ENCODE measurements around the gene UBL3. TPM values are rescaled to one million over a fixed set of nuclear protein-coding genes. Genes with fewer than 3 reads are reported as not detected.
A peak's percentile ranks its signal among the peaks of the same experiment; 100 is the strongest.

UBL3 gene
- total and polyA plus RNA-seq, 4 donors, result 37.5 to 200 (median 142) TPM

- Histone ChIP-seq H3K27ac (ENCODE audit: low read depth, low read length) (no peak overlapping the region), H3K4me3 (ENCODE audit: low read depth, low read length) (no peak overlapping the region), H3K36me3 (ENCODE audit: control insufficient read depth, insufficient read depth, low read length) (no peaks in the 10 kb centered on the region), H3K9me3 (ENCODE audit: control insufficient read depth, insufficient read depth, low read length) (peaks cover 2% of the 10 kb centered on the region), H3K27me3 (ENCODE audit: control insufficient read depth, insufficient read depth, low read length) (no peaks in the 10 kb centered on the region), H3K4me1 (ENCODE audit: control insufficient read depth, insufficient read depth, low read length) (peaks cover 14% of the 10 kb centered on the region)
- no CpG with 5 or more reads among the region's 3 CpGs for WGBS (ENCODE audit: insufficient coverage)
- DNase-seq (ENCODE audit: low read depth in 4 of 6, low spot score in 6 of 6), result no peak
Observed at GRCh38 chr13:29803221-29803620, 47.2 kb downstream of the UBL3 start.

GRCh38 chr13:29802621-29803020 lies 47.8 kb downstream of the UBL3 start:
- no peak for DNase-seq (ENCODE audit: low read depth in 4 of 6, low spot score in 6 of 6)
- Histone ChIP-seq H3K27me3 (ENCODE audit: control insufficient read depth, insufficient read depth, low read length) (no peaks in the 10 kb centered on the region), H3K4me1 (ENCODE audit: control insufficient read depth, insufficient read depth, low read length) (peaks cover 14% of the 10 kb centered on the region), H3K27ac (ENCODE audit: low read depth, low read length) (no peak overlapping the region), H3K4me3 (ENCODE audit: low read depth, low read length) (no peak overlapping the region), H3K36me3 (ENCODE audit: control insufficient read depth, insufficient read depth, low read length) (no peaks in the 10 kb centered on the region), H3K9me3 (ENCODE audit: control insufficient read depth, insufficient read depth, low read length) (peaks cover 2% of the 10 kb centered on the region)
- WGBS (ENCODE audit: insufficient coverage), result no CpG with 5 or more reads among the region's 1 CpG

GRCh38 chr13:29801737-29802305 lies 48.6 kb downstream of the UBL3 start:
- WGBS (ENCODE audit: insufficient coverage), result no CpG with 5 or more reads among the region's 4 CpGs
- H3K36me3 ChIP-seq (ENCODE audit: control insufficient read depth, insufficient read depth, low read length), result no peaks in the 10 kb centered on the region
- no peaks in the 10 kb centered on the region for H3K27me3 ChIP-seq (ENCODE audit: control insufficient read depth, insufficient read depth, low read length)
- H3K4me3 ChIP-seq (ENCODE audit: low read depth, low read length), result no peak overlapping the region
- DNase-seq (ENCODE audit: low read depth in 4 of 6, low spot score in 6 of 6), result no peak
- H3K9me3 ChIP-seq (ENCODE audit: control insufficient read depth, insufficient read depth, low read length), result peaks cover 2% of the 10 kb centered on the region
- H3K27ac ChIP-seq (ENCODE audit: low read depth, low read length), result no peak overlapping the region
- H3K4me1 ChIP-seq (ENCODE audit: control insufficient read depth, insufficient read depth, low read length), result peaks cover 14% of the 10 kb centered on the region

- no peak for DNase-seq (ENCODE audit: low read depth in 4 of 6, low spot score in 6 of 6)
- H3K4me3 ChIP-seq (ENCODE audit: low read depth, low read length), result no peak overlapping the region
- 56% methylated on average over 3 of the region's 4 CpGs for whole genome bisulfite sequencing (ENCODE audit: insufficient coverage)
- H3K27me3 ChIP-seq (ENCODE audit: control insufficient read depth, insufficient read depth, low read length), result no peaks in the 10 kb centered on the region
- peaks cover 2% of the 10 kb centered on the region for H3K9me3 ChIP-seq (ENCODE audit: control insufficient read depth, insufficient read depth, low read length)
- no peaks in the 10 kb centered on the region for H3K36me3 ChIP-seq (ENCODE audit: control insufficient read depth, insufficient read depth, low read length)
- peaks cover 14% of the 10 kb centered on the region for H3K4me1 ChIP-seq (ENCODE audit: control insufficient read depth, insufficient read depth, low read length)
- H3K27ac ChIP-seq (ENCODE audit: low read depth, low read length), result no peak overlapping the region
Observed at GRCh38 chr13:29801102-29801501, 49.3 kb downstream of the UBL3 start.

GRCh38 chr13:29800687-29801086 lies 49.7 kb downstream of the UBL3 start:
- Histone ChIP-seq H3K4me1 (ENCODE audit: control insufficient read depth, insufficient read depth, low read length) (peaks cover 14% of the 10 kb centered on the region), H3K27ac (ENCODE audit: low read depth, low read length) (no peak overlapping the region), H3K36me3 (ENCODE audit: control insufficient read depth, insufficient read depth, low read length) (no peaks in the 10 kb centered on the region), H3K4me3 (ENCODE audit: low read depth, low read length) (no peak overlapping the region), H3K9me3 (ENCODE audit: control insufficient read depth, insufficient read depth, low read length) (peaks cover 2% of the 10 kb centered on the region), H3K27me3 (ENCODE audit: control insufficient read depth, insufficient read depth, low read length) (no peaks in the 10 kb centered on the region)
- no peak for DNase-seq (ENCODE audit: low read depth in 4 of 6, low spot score in 6 of 6)
- 73% methylated on average over 4 of the region's 6 CpGs for WGBS (ENCODE audit: insufficient coverage)

GRCh38 chr13:29799041-29799440 lies 51.4 kb downstream of the UBL3 start:
- peaks cover 14% of the 10 kb centered on the region for H3K4me1 ChIP-seq (ENCODE audit: control insufficient read depth, insufficient read depth, low read length)
- H3K27ac ChIP-seq (ENCODE audit: low read depth, low read length), result no peak overlapping the region
- no peak overlapping the region for H3K4me3 ChIP-seq (ENCODE audit: low read depth, low read length)
- no peak for DNase-seq (ENCODE audit: low read depth in 4 of 6, low spot score in 6 of 6)
- peaks cover 2% of the 10 kb centered on the region for H3K9me3 ChIP-seq (ENCODE audit: control insufficient read depth, insufficient read depth, low read length)
- no peaks in the 10 kb centered on the region for H3K36me3 ChIP-seq (ENCODE audit: control insufficient read depth, insufficient read depth, low read length)
- no peaks in the 10 kb centered on the region for H3K27me3 ChIP-seq (ENCODE audit: control insufficient read depth, insufficient read depth, low read length)
- no CpG with 5 or more reads among the region's 2 CpGs for WGBS (ENCODE audit: insufficient coverage)

- peaks cover 3% of the 10 kb centered on the region for H3K4me1 ChIP-seq (ENCODE audit: control insufficient read depth, insufficient read depth, low read length)
- H3K9me3 ChIP-seq (ENCODE audit: control insufficient read depth, insufficient read depth, low read length), result no peaks in the 10 kb centered on the region
- H3K4me3 ChIP-seq (ENCODE audit: low read depth, low read length), result no peak overlapping the region
- no peak overlapping the region for H3K27ac ChIP-seq (ENCODE audit: low read depth, low read length)
- H3K36me3 ChIP-seq (ENCODE audit: control insufficient read depth, insufficient read depth, low read length), result no peaks in the 10 kb centered on the region
- WGBS (ENCODE audit: insufficient coverage), result no CpG with 5 or more reads among the region's 5 CpGs
- peak in 1 of 6 donors; percentile 15 for DNase-seq (ENCODE audit: low read depth in 4 of 6, low spot score in 6 of 6)
- no peaks in the 10 kb centered on the region for H3K27me3 ChIP-seq (ENCODE audit: control insufficient read depth, insufficient read depth, low read length)
Observed at GRCh38 chr13:29791997-29792780, 58.2 kb downstream of the UBL3 start.

GRCh38 chr13:29791508-29791907 lies 58.9 kb downstream of the UBL3 start:
- Histone ChIP-seq H3K36me3 (ENCODE audit: control insufficient read depth, insufficient read depth, low read length) (no peaks in the 10 kb centered on the region), H3K4me1 (ENCODE audit: control insufficient read depth, insufficient read depth, low read length) (peaks cover 3% of the 10 kb centered on the region), H3K27ac (ENCODE audit: low read depth, low read length) (no peak overlapping the region), H3K27me3 (ENCODE audit: control insufficient read depth, insufficient read depth, low read length) (no peaks in the 10 kb centered on the region), H3K4me3 (ENCODE audit: low read depth, low read length) (no peak overlapping the region), H3K9me3 (ENCODE audit: control insufficient read depth, insufficient read depth, low read length) (no peaks in the 10 kb centered on the region)
- WGBS (ENCODE audit: insufficient coverage), result 92% methylated on average over 1 of the region's 1 CpG
- no peak for DNase-seq (ENCODE audit: low read depth in 4 of 6, low spot score in 6 of 6)

GRCh38 chr13:29786698-29787097 lies 63.7 kb downstream of the UBL3 start:
- DNase-seq (ENCODE audit: low read depth in 4 of 6, low spot score in 6 of 6), result no peak
- no peaks in the 10 kb centered on the region for H3K4me1 ChIP-seq (ENCODE audit: control insufficient read depth, insufficient read depth, low read length)
- no peak overlapping the region for H3K27ac ChIP-seq (ENCODE audit: low read depth, low read length)
- WGBS (ENCODE audit: insufficient coverage), result no CpG with 5 or more reads among the region's 1 CpG
- H3K9me3 ChIP-seq (ENCODE audit: control insufficient read depth, insufficient read depth, low read length), result no peaks in the 10 kb centered on the region
- H3K27me3 ChIP-seq (ENCODE audit: control insufficient read depth, insufficient read depth, low read length), result no peaks in the 10 kb centered on the region
- no peaks in the 10 kb centered on the region for H3K36me3 ChIP-seq (ENCODE audit: control insufficient read depth, insufficient read depth, low read length)
- no peak overlapping the region for H3K4me3 ChIP-seq (ENCODE audit: low read depth, low read length)

- no peaks in the 10 kb centered on the region for H3K27me3 ChIP-seq (ENCODE audit: control insufficient read depth, insufficient read depth, low read length)
- H3K27ac ChIP-seq (ENCODE audit: low read depth, low read length), result no peak overlapping the region
- H3K9me3 ChIP-seq (ENCODE audit: control insufficient read depth, insufficient read depth, low read length), result no peaks in the 10 kb centered on the region
- no peaks in the 10 kb centered on the region for H3K4me1 ChIP-seq (ENCODE audit: control insufficient read depth, insufficient read depth, low read length)
- no peak overlapping the region for H3K4me3 ChIP-seq (ENCODE audit: low read depth, low read length)
- H3K36me3 ChIP-seq (ENCODE audit: control insufficient read depth, insufficient read depth, low read length), result no peaks in the 10 kb centered on the region
- no peak for DNase-seq (ENCODE audit: low read depth in 4 of 6, low spot score in 6 of 6)
Observed at GRCh38 chr13:29785978-29786377, 64.4 kb downstream of the UBL3 start.

All from spinal cord (tissue), 10 donors.